Measurements from ENCODE around the gene PMEPA1.
A peak's percentile ranks its signal among the peaks of the same experiment; 100 is the strongest.

The PMEPA1 gene

DNA sequence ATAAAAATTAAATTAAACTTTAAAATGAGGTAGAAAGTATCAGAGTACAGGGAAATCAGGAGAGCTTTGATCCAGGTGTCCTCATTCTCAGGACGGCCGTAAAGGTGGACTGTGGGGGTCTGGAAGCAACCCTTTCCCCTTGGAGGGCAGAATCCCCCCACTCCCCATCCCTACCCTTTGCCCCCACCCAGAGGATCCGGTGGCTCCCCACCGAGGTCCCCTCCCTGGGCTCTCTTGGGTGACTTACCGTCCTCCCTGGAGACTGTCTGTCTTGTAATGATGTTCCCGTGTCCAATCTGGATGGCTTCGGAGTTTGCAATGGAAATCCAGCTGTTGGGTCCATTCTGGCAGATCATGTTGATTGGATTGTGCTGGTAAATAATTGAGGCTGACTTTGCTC, 96.9 kb downstream of the PMEPA1 start:
- no peak for DNase-seq

DNA sequence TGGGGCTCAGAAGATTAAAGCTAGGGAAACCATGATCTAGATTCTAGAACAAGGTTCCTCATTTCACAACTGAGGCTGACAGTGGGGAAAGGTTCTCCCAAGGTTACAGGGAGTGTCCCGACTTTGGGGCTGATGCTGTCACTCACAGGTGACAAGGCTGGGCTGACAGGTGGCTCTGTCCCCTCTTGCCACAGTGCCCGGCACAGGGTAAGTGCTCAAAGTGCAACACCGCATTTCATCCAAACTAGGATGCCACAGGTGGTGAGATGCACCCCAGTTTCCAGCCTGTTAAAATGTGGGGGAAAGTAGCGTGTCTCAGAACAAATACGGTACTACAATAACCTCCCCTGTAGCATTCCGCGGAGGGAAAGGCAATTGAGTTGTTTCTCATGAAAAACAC, 97.4 kb downstream of the PMEPA1 start:
- no peak for DNase-seq

DNA sequence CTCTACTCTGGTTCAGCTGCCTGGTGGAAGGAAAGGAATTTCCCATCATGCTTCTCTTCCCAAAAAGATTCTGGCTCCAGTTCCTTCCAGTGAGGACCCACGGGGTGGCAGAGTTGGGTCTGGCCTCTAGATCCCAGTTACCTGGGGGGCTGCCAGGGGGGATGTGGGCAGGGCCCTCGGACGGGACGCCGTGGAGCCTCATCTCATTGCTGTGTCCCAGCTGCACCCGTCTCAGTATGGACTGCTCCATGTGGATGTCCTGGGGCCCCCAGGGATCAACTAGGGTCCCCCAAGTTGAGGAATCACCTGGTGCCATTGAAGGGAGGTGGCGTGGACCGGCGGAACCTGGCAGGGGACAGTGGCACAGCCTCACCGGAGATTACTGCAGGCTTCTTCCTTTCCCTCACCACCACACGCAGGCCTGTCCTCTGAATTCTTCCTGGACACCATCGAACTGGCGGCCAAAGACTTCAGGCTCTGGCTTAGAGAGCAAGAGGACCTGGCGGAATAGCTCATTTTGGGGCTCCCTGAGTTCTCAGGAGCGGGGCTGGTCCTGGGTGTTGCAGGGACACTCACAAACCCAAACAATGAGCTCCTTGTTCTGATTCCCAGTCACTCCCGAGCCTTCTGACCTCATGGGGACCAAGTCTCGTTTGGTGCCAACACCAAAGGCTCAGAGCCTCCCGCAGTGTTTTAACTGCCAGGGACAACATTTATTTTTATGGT, 98.1 kb downstream of the PMEPA1 start:
- DNase-seq = peak in 11 of 56 donors; percentile 7 to 40 (median 21)

DNA sequence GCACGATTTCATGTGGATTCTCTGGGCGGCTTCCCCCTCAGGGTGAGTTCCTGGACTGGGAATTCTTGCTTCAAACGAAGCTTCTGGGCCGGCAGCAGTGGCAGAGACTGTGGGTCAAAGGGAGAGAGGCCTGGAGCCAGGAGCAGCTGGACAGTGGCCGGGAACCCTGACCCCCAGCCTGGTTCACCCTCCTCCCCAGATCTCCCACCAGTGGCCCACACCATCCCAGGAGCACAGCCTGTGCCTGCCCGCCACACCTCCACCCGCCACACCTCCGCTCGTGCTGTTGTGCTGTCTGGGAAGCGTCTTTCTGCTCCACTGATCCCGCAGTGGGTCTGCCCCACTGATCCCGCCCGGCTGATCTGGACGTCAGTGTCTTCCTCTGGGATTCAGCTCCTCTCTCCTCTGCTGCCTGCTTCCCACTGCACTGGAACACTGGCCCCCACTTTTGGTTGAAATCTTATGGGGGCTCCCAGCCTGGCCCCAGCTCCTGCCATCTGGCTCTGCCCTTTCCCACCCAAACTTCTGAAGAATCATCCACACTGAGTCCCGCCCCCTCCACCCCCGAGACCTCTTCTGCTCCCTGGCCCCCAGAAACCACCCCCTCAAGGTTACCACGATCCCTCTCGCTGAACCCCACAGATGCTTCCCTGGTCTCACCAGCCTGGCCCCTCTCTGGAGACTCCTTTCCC, 99.4 kb downstream of the PMEPA1 start:
- DNase-seq = no peak

DNA sequence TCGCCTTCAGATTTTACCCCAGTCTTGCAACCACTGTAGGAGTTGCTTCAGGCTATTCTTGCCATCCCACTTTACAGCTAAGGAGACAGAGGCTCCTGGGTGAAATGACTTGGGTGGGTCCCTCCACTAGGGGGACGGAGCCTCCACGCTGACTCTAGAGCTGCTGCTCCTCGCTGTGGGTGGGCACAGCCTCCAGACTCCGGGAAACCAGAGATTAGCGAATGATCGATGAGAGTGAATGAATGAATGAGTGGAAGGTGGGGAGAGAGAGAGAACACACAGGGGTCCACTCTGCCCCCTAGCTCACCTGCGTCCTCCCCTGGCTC, 100.0 kb downstream of the PMEPA1 start:
- no peak for DNase-seq

DNA sequence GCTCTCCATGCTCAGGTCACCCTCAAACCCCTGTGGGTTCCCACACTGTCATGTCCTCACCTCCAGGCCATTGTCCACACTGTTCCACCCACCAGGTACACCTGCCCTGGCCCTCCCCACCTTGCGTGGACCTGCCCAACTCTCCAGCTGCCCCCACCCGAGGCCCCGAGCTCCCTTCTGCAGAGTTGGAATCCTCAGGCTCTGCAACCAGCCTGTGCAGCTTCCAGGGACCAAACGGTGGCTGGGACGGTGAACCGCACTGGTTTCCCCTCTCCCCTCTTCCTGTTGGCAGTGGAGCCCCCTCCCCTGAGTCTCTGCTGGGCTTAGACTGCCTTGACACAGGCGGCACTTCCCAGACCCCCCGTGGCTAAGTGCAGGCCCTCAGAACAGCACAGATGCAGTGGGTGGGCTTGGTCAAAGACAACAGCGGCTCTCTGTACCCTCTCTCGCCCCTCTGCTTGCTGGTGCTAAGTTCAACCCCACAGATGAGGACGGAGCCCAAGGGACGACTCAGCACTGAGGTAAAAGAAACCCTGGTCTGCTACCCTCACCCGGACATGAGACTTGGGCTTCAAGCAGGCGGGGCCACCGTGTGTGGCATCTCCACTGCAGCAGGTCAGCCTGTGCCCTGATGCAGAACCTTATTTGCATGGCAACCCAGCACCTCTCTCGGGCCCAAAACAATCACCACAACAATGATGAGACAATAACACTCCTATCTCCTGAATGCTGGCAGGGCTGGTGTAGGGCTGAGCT, 100.6 kb downstream of the PMEPA1 start:
- no peak for DNase-seq

DNA sequence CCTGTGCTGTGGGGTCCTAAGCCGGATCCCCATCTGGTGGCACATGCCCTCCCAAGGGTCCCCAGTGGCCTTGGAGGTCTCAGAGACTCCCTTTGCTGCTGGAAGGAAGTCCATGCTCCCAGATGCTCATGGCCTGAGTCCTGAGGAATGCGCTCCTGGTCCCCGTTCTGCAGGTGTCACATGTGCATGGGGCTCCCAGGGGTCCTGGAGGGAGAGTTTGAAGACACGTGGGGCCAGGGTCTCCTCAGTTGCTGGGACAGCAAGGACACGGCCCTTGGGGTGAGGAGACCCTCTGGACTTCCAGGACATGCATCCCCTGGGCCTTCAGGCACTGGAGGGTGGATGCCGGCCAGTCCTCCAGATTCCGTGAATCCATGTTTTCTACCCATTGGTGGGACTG, 101.3 kb downstream of the PMEPA1 start:
- no peak for DNase-seq

DNA sequence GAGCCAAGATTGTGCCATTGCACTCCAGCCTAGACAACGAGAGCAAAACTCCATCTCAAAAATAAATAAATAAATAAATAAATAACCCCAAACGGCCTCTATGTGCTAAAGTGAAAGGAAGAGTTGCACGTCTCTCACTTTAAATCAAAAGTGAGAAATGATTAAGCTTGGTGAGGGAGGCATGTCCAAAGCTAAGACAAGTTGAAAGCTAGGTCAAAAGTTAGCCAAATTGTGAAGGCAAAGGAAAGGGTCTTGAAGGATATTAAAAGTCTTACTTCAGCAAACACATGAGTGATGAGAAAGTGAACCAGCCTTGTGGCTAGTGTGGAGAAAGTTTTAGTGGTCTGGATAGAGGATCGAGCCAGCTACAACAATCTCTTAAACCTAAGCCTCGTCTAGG, 103.9 kb downstream of the PMEPA1 start:
- DNase-seq = no peak

DNA sequence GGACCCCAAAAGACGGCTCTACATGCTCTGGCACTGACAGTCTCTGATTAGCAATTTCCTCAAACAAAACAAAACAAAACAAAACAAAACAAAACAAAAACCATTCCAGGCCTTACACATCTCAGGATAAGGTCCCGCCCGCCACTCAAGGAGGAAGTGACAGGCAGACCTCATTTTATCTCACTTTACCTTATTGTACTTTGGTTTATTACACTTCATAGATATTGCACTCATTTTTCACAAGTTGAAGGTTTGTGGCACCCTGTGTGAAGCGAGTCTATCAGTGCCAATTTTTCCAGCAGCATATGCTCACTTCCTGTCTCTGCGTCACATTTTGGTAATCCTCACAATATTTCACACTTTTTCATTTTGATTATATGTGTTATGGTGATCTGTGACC, 104.8 kb downstream of the PMEPA1 start:
- no peak for DNase-seq

DNA sequence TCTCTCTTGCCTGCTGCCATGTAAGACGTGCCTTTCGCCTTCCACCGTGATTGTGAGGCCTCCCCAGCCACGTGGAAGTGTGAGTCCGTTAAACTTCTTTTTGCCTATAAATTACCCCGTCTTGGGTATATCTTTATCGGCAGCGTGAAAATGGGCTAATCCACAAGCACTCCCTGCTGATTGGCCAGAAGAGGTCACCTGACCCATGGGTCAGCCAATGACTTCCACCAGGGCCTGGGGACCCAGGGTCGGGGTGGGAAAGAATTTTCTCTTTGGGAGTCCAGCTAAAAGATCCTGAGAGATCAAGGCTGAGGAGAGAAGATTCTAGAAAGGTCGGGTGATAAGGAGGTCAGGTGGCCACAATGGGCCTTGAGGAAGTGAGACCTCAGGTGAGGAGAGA, 106.7 kb downstream of the PMEPA1 start:
- no peak for DNase-seq

DNA sequence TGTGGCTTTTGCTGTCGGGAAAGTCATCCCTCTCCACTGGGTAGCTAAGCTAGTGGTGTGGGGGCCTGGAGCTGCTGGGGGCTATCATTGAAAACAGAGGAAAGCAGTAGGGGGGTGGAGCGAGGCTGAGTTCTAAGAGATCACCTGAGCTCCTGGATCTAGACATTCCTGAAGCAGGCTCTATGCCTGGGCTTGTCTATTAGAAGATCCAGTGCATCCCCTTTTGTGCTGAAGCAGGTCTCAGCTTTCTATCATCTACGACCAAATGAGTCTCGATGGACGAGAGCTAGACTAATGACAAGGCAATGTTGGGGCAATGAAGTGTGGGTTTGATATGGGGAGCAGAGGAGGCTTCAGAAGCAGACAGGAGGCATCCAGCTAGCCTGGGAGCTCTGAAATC, 108.1 kb downstream of the PMEPA1 start:
- no peak for DNase-seq

DNA sequence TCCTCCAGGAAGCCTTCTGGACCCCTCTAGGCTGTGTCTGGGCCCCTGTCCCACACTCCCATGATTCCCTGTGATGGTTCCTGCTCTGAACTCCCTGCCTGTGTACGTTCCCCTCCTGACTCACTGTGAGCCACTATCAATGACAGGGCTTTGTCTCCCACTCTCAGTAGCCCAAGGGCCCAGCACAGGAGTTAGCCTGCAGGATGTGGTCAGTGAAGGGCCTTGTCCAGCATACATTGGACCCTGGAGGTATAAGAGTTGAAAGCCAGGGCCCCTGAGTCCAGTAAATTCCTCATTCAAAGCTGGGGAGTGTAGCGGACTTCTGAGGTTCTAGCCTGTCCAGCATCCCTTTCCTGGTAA, 108.6 kb downstream of the PMEPA1 start:
- DNase-seq = no peak

DNA sequence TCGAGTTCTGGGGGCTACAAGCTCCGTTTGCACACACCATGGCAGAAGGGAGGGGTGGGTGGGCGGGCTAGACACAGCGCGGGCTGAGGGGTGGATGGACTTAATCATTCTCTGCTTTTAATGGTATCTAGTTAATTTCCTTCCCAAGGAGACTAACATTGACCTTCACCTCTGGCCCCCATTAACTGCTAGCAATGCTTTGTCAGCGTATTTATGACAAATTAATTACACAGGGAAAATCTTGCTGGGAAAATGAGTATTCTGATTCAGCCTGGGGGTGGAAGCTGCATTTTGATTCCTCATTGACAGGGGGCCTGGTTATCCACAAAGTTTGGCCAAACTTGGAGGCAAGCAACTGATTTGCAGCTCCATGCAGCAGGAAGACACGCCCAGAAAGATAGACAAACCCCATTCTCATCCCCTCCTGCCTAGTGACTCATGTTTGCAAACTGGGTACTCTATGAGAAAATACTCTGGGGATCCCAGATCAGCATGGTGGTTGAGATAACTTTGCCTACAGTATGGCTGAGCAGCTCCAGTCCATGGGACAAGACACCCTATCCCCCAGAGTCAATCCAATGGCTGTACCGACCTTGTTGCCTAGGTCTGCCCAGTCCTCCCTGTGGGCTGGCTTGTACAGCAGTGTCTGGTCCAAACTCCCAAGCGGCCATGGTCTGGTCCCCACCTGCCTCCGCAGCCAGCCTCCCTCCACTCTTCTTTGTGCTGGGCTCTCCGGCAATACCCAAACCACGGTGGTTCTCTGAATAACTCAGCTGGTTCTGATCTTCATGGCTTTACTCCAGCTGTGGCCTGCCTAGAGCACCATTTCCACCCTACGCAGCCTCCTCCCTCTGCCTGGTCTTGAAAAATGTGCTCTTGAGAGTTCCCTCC, 109.2 kb downstream of the PMEPA1 start:
- no peak for DNase-seq

DNA sequence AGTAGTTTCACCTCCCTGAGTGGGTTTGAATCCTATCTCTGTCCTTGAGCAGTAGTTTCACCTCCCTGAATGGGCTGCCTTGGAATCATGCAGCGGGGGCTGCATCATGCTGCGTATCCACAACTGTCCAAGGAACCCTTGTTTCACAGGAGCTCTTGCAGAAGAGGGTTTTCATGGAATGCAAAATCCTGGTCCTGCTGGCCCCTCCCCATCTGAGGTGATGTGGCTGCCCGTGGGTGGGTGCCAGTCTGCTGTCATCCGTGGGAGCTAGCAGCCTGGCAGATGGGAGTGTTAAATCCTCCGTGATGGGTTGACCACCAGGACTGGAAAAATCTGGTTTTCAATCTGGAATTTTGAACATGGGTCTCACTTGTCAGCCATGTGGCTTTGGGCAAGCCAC, 111.3 kb downstream of the PMEPA1 start:
- no peak for DNase-seq

All from nucleus accumbens (tissue), 56 donors.